Fibroblast of lung (primary cell): ENCODE results near the gene NCBP3.

Source experiments
- CTCF ChIP-seq, 2 donors: IDR thresholded peaks in 1 of 2; conservative IDR thresholded peaks in 1 of 2; 1 replicate in 1 of 2; 2 replicates in 1 of 2; pipeline ENCODE4 v1.5.1; 2011 to 2012; ENCODE audit warnings: low read length in 2 of 2, control low read depth in 1 of 2, inconsistent platforms in 1 of 2, low read depth in 1 of 2, mild to moderate bottlenecking in 1 of 2
- EZH2 ChIP-seq: IDR thresholded peaks from 2 replicates; pipeline ENCODE4 v1.5.1; 2012; ENCODE audit warnings: low read length, control low read depth, mild to moderate bottlenecking; ENCODE audit errors: missing control alignments

- TF ChIP-seq CTCF (conservative IDR thresholded peaks at IDR 0.05 in 1 of 2, IDR thresholded peaks at IDR 0.05 in 1 of 2; ENCODE audit: low read depth in 1 of 2, low read length in 2 of 2), result no peak
- TF ChIP-seq EZH2, result no peak
Observed at GRCh38 chr17:3867606-3868005, 21.6 kb upstream of the NCBP3 start.
